ENCODE results near the gene ASTN2.

ASTN2 gene

DNA sequence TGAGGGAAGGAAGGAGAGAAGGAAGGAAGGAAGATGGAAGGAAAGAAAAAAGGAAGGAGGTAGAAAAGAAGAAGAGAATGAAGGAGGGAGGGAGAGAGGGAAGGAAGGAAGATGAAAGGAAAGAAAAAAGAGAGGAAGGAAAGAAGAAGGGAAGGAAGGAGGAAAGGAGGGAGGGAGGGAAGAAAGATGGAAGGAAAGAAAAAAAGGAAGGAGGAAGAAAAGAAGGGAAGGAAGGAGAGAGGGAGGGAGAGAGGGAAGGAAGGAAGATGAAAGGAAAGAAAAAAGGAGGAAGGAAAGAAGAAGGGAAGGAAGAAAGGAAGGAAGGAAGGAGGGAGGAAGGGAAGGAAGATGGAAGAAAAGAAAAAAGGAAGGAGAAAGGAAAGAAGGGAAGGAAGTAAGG lies 912.1 kb downstream of the ASTN2 start:
- TF ChIP-seq, protein P1, sequence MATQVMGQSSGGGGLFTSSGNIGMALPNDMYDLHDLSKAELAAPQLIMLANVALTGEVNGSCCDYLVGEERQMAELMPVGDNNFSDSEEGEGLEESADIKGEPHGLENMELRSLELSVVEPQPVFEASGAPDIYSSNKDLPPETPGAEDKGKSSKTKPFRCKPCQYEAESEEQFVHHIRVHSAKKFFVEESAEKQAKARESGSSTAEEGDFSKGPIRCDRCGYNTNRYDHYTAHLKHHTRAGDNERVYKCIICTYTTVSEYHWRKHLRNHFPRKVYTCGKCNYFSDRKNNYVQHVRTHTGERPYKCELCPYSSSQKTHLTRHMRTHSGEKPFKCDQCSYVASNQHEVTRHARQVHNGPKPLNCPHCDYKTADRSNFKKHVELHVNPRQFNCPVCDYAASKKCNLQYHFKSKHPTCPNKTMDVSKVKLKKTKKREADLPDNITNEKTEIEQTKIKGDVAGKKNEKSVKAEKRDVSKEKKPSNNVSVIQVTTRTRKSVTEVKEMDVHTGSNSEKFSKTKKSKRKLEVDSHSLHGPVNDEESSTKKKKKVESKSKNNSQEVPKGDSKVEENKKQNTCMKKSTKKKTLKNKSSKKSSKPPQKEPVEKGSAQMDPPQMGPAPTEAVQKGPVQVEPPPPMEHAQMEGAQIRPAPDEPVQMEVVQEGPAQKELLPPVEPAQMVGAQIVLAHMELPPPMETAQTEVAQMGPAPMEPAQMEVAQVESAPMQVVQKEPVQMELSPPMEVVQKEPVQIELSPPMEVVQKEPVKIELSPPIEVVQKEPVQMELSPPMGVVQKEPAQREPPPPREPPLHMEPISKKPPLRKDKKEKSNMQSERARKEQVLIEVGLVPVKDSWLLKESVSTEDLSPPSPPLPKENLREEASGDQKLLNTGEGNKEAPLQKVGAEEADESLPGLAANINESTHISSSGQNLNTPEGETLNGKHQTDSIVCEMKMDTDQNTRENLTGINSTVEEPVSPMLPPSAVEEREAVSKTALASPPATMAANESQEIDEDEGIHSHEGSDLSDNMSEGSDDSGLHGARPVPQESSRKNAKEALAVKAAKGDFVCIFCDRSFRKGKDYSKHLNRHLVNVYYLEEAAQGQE (IDR thresholded peaks at IDR 0.05; ENCODE audit: insufficient read depth in 1 of 2, low read depth in 2 of 2, low read length in 2 of 2) = no peak
- TF ChIP-seq FOXP2 (optimal IDR thresholded peaks at IDR 0.05; ENCODE audit: borderline replicate concordance, extremely low read depth, extremely low read length, insufficient read depth) = no peak
- no peak for TF ChIP-seq SIN3A (IDR thresholded peaks at IDR 0.05; ENCODE audit: borderline replicate concordance, insufficient read depth, low read length)
- no peak for TF ChIP-seq TAF1 (IDR thresholded peaks at IDR 0.05; ENCODE audit: borderline replicate concordance, insufficient read depth, low read length)
- no peak for TF ChIP-seq POLR2AphosphoS5 (IDR thresholded peaks at IDR 0.05; ENCODE audit: low read depth, low read length)

DNA sequence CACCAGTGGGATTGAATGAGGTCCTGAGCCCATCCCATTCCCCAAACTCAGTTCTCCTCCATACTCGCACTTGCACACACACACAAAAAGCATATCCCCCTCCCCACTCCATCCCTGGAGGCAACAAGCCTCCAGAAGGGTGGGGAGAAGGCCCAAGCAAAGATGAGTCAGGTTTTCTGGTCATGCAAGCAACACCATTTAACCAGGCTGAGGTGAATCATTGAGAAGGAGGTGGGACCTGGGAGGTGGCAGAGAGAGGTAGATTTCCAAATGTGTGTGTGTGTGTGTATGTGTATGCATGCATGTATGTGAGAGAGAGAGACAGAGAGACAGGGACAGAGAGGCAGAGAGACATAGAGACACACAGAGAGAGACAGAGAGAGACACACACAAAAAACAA lies 913.0 kb downstream of the ASTN2 start:
- no peak for TF ChIP-seq SIN3A (IDR thresholded peaks at IDR 0.05; ENCODE audit: borderline replicate concordance, insufficient read depth, low read length)
- no peak for TF ChIP-seq FOXP2 (optimal IDR thresholded peaks at IDR 0.05; ENCODE audit: borderline replicate concordance, extremely low read depth, extremely low read length, insufficient read depth)
- TF ChIP-seq, protein P1 (IDR thresholded peaks at IDR 0.05; ENCODE audit: insufficient read depth in 1 of 2, low read depth in 2 of 2, low read length in 2 of 2) = no peak
- no peak for TF ChIP-seq TAF1 (IDR thresholded peaks at IDR 0.05; ENCODE audit: borderline replicate concordance, insufficient read depth, low read length)
- TF ChIP-seq POLR2AphosphoS5 (IDR thresholded peaks at IDR 0.05; ENCODE audit: low read depth, low read length) = no peak

DNA sequence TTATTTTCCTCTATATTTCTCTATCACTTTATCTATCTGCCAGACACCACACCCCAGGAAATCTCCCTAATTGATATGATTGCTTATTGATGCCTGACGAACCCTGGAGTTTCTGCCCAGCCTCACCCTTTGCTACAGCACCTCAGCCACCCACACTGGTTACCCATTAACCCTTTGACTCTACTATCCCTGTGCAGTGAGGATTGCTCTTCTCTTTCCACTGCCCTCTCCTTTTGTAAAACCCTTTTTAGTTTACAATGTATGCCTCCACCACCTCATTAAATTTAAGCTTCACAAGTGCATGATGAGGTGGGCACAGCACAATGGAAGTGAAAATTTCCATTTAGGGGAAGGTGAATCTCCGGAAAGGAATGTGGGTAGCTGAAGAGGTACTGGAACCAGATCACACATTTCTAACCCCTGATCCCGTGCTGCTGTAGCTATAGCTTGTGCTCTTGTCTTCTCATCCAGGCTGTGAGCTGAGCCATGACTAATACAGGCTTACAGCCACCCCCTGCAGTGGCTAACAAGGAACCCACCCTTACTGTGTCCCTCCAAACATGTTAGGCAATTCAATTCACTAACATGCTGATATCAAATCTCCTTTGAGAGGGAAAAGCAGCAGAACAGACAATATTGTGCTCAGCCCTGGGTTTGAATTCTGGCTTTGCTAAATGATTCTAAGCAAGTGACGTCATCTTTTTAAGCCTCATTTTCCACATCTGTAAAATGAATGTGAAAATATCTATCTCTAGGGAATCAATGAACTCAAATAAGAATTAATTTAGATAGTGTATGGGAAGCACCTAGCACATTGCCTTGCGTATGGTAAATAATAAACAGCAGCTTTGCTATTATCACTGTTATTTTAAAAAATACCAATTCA lies 914.6 kb downstream of the ASTN2 start:
- TF ChIP-seq SIN3A (IDR thresholded peaks at IDR 0.05; ENCODE audit: borderline replicate concordance, insufficient read depth, low read length) = no peak
- TF ChIP-seq FOXP2 (optimal IDR thresholded peaks at IDR 0.05; ENCODE audit: borderline replicate concordance, extremely low read depth, extremely low read length, insufficient read depth) = no peak
- no peak for TF ChIP-seq TAF1 (IDR thresholded peaks at IDR 0.05; ENCODE audit: borderline replicate concordance, insufficient read depth, low read length)
- TF ChIP-seq, protein P1 (IDR thresholded peaks at IDR 0.05; ENCODE audit: insufficient read depth in 1 of 2, low read depth in 2 of 2, low read length in 2 of 2) = no peak
- TF ChIP-seq POLR2AphosphoS5 (IDR thresholded peaks at IDR 0.05; ENCODE audit: low read depth, low read length) = no peak

DNA sequence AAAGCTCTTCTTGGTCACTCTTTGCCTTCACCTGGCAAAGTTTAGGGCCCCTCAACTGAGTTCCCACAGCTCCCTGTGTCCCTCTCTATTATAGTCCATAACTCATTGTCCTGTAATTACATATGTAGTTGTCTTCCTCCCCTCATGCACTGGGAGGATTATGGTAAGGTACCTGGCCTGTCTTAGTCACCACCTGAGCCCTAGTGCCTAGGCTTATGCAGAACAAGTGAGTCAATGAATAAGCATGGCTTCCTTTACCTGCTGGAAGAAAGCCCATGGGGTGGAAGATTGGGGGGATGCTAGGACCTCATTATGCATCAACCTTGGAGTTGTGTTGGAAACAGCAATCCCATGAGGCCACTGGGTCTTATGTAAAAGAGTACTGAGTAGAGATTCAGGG lies 915.4 kb downstream of the ASTN2 start:
- TF ChIP-seq TAF1 (IDR thresholded peaks at IDR 0.05; ENCODE audit: borderline replicate concordance, insufficient read depth, low read length) (no peak), FOXP2 (optimal IDR thresholded peaks at IDR 0.05; ENCODE audit: borderline replicate concordance, extremely low read depth, extremely low read length, insufficient read depth) (no peak), POLR2AphosphoS5 (IDR thresholded peaks at IDR 0.05; ENCODE audit: low read depth, low read length) (no peak), SIN3A (IDR thresholded peaks at IDR 0.05; ENCODE audit: borderline replicate concordance, insufficient read depth, low read length) (no peak)
- TF ChIP-seq, protein P1 (IDR thresholded peaks at IDR 0.05; ENCODE audit: insufficient read depth in 1 of 2, low read depth in 2 of 2, low read length in 2 of 2) = no peak

Measured in PFSK-1 (cell line).